ENCODE data around the gene MTFR2. TPM values are rescaled to one million over a fixed set of nuclear protein-coding genes. Genes with fewer than 3 reads are reported as not detected.

The MTFR2 gene
- total RNA-seq, 4 donors from 2014 or later: 0.30 to 4.7 (median 0.84) TPM; not detected in 1

DNA sequence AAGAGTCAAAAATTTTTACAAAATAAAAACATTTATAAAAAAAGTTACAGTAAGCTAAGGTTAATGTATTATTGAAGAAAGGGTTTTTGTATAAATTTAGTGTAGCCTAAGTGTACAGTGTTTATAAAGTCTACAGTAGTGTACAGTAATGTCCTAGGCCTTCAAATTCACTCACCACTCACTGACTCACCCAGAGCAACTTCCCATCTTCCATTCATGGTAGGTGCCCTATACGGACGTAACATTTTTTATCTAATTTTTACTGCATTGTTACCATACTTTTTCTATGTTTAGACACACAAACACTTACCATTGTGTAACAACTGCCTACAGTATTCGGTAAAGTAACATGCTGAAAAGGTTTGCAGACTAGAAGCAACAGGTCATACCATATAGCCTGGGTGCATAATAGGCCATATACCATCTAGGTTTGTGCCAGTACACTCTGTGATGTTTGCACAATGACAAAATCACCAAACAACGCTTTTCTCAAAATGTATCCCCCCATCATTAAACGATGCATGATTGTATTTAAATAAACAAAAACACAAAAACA lies 6.0 kb downstream of the MTFR2 start:
- 89 to 91% methylated on average over 5 of the region's 5 CpGs for WGBS, 2 donors
- Histone ChIP-seq H3K27me3 (no peaks in the 10 kb centered on the region), H3K4me1 (peaks cover 0 to under 1% (median 0%) of the 10 kb centered on the region in 4 donors), H3K27ac (no peak overlapping the region), H3K4me3 (no peak overlapping the region), H3K36me3 (no peaks in the 10 kb centered on the region), H3K9me3 (no peaks in the 10 kb centered on the region)
- DNase-seq (ENCODE audit: low spot score in 2 of 2): no peak
- TF ChIP-seq EP300 (IDR thresholded peaks at IDR 0.05): no peak
- no peak for TF ChIP-seq CTCF (IDR thresholded peaks at IDR 0.05)
- no peak for TF ChIP-seq POLR2A (IDR thresholded peaks at IDR 0.05)

DNA sequence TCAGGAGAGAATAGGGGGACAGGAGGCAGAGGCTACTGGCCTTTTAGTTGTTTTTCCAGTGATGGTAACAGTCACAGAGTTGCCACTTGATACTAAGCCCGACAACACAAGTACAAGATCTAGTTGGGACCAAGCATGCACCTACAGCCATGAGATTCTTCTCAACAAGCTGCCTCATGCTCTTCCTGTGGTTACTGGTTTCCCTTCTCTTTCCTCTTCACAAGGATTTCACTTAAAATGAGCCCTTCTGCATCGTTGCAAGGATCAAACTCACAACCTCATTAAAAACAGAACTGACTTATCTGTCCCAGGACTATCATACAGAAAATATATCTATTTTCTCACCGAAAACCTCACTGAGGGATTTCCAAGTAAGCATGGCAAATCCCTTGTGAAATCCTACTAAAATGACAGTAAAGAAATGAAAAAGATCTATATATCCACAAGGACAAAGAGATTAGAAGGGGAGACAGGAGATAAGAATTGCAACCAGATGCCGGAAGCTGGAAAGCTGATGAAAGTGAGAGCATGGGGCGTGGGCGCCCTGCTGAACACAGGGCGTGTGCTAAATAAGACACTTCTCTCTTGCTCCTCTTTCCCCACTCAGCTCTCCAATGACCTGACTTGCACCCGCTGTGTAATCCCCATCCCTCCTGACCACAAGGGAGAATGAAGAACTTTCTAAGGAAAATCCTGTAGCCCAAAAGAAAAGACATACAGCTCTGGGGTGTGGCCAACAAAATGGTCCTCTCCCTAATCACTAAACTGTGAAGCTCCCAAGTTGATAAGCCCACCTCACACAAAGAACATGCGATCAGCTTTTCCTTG lies 13.4 kb downstream of the MTFR2 start:
- TF ChIP-seq CTCF (IDR thresholded peaks at IDR 0.05) (no peak), POLR2A (IDR thresholded peaks at IDR 0.05) (no peak)
- Histone ChIP-seq H3K9me3 (no peaks in the 10 kb centered on the region), H3K27me3 (no peaks in the 10 kb centered on the region), H3K4me3 (no peak overlapping the region), H3K36me3 (no peaks in the 10 kb centered on the region), H3K27ac (no peak overlapping the region), H3K4me1 (no peaks in the 10 kb centered on the region)
- no peak for DNase-seq (ENCODE audit: low spot score in 2 of 2)
- 66 to 76% methylated on average over 9 of the region's 9 CpGs for WGBS, 2 donors

GRCh38 chr6:136235233-136235564 lies 14.9 kb downstream of the MTFR2 start:
- H3K27ac ChIP-seq: no peak overlapping the region
- H3K36me3 ChIP-seq: no peaks in the 10 kb centered on the region
- H3K4me1 ChIP-seq: peaks cover 0 to 7% (median 0%) of the 10 kb centered on the region in 4 donors
- no peak for DNase-seq (ENCODE audit: low spot score in 2 of 2)
- H3K27me3 ChIP-seq: no peaks in the 10 kb centered on the region
- H3K4me3 ChIP-seq: no peak overlapping the region
- no peaks in the 10 kb centered on the region for H3K9me3 ChIP-seq
- 89 to 93% methylated on average over 4 of the region's 4 CpGs for WGBS, 2 donors
- no peak for TF ChIP-seq CTCF (IDR thresholded peaks at IDR 0.05)
- TF ChIP-seq EP300 (IDR thresholded peaks at IDR 0.05): no peak
- TF ChIP-seq POLR2A (IDR thresholded peaks at IDR 0.05): no peak

GRCh38 chr6:136232701-136233100 lies 17.4 kb downstream of the MTFR2 start:
- no peak overlapping the region for H3K27ac ChIP-seq
- no peaks in the 10 kb centered on the region for H3K9me3 ChIP-seq
- no peaks in the 10 kb centered on the region for H3K36me3 ChIP-seq
- no peak overlapping the region for H3K4me3 ChIP-seq
- H3K4me1 ChIP-seq: peaks cover 0 to 7% (median 0%) of the 10 kb centered on the region in 4 donors
- WGBS, 2 donors: 87 to 94% methylated on average over 1 of the region's 1 CpG
- no peak for TF ChIP-seq CTCF (IDR thresholded peaks at IDR 0.05)
- TF ChIP-seq POLR2A (IDR thresholded peaks at IDR 0.05): no peak
- no peak for TF ChIP-seq EP300 (IDR thresholded peaks at IDR 0.05)
- DNase-seq (ENCODE audit: low spot score in 2 of 2): no peak
- H3K27me3 ChIP-seq: no peaks in the 10 kb centered on the region

GRCh38 chr6:136230219-136230853 lies 19.8 kb downstream of the MTFR2 start:
- Histone ChIP-seq H3K4me1 (peaks cover 0 to 18% (median 2%) of the 10 kb centered on the region in 4 donors), H3K27ac (no peak overlapping the region), H3K9me3 (no peaks in the 10 kb centered on the region), H3K4me3 (no peak overlapping the region), H3K27me3 (no peaks in the 10 kb centered on the region), H3K36me3 (no peaks in the 10 kb centered on the region)
- TF ChIP-seq CTCF (IDR thresholded peaks at IDR 0.05) (no peak), POLR2A (IDR thresholded peaks at IDR 0.05) (no peak), EP300 (IDR thresholded peaks at IDR 0.05) (no peak)
- WGBS, 2 donors: 72 to 78% methylated on average over 2 of the region's 2 CpGs
- no peak for DNase-seq (ENCODE audit: low spot score in 2 of 2)

Measured in tibial nerve (tissue), 4 donors.